Immature natural killer cell (primary cell): Measurements from ENCODE around the gene DEXI. TPM values are rescaled to one million over a fixed set of nuclear protein-coding genes. Genes with fewer than 3 reads are reported as not detected.
A peak's percentile ranks its signal among the peaks of the same experiment; 100 is the strongest.
"Not testable (repeated sequence)": the region's sequence is repeated elsewhere in the genome, so short reads cannot be mapped to it uniquely, and the experiment has no call there.

ENCODE experiments used
- DNase-seq, 3 donors: peaks; one replicate each; pipeline ENCODE4 v3.0.0; 2022; ENCODE audit warnings: mixed read lengths in 1 of 3
- H3K27ac Mint-ChIP-seq, 6 donors: one replicate each; pipeline ENCODE4 v1.8.0; 2020; ENCODE audit warnings: mixed read lengths in 6 of 6, mild to moderate bottlenecking in 5 of 6, inconsistent platforms in 4 of 6, moderate library complexity in 3 of 6
- H3K27me3 Mint-ChIP-seq, 3 donors: one replicate each; pipeline ENCODE4 v1.8.0; 2020 to 2021; ENCODE audit warnings: low read depth in 3 of 3, mild to moderate bottlenecking in 3 of 3, mixed read lengths in 3 of 3, moderate library complexity in 3 of 3, inconsistent platforms in 1 of 3
- H3K36me3 Mint-ChIP-seq, 3 donors: one replicate each; pipeline ENCODE4 v1.8.0; 2020; ENCODE audit warnings: mixed read lengths in 3 of 3, inconsistent platforms in 2 of 3, mild to moderate bottlenecking in 2 of 3
- H3K4me1 Mint-ChIP-seq, 2 donors: one replicate each; pipeline ENCODE4 v1.8.0; 2020; ENCODE audit warnings: inconsistent platforms in 2 of 2, mild to moderate bottlenecking in 2 of 2, mixed read lengths in 2 of 2, moderate library complexity in 1 of 2
- H3K4me3 Mint-ChIP-seq, 5 donors: one replicate each; pipeline ENCODE4 v1.8.0; 2020; ENCODE audit warnings: mild to moderate bottlenecking in 5 of 5, mixed read lengths in 5 of 5, inconsistent platforms in 3 of 5, moderate library complexity in 3 of 5
- H3K9me3 Mint-ChIP-seq, 6 donors: one replicate each; pipeline ENCODE4 v1.8.0; 2020; ENCODE audit warnings: mild to moderate bottlenecking in 6 of 6, mixed read lengths in 6 of 6, inconsistent platforms in 4 of 6, moderate library complexity in 3 of 6
- polyA plus RNA-seq, 3 donors: library from polyadenylated mRNA; unstranded; fragments of 300-500 nt; fragmentation: Illumina TruSeq; gene quantifications; one replicate each; pipeline ENCODE4 v1.2.3, GENCODE V29; 2021

Gene DEXI
- polyA plus RNA-seq, 3 donors from 2014 or later: 35.2 to 49.8 (median 45.9) TPM

DNA sequence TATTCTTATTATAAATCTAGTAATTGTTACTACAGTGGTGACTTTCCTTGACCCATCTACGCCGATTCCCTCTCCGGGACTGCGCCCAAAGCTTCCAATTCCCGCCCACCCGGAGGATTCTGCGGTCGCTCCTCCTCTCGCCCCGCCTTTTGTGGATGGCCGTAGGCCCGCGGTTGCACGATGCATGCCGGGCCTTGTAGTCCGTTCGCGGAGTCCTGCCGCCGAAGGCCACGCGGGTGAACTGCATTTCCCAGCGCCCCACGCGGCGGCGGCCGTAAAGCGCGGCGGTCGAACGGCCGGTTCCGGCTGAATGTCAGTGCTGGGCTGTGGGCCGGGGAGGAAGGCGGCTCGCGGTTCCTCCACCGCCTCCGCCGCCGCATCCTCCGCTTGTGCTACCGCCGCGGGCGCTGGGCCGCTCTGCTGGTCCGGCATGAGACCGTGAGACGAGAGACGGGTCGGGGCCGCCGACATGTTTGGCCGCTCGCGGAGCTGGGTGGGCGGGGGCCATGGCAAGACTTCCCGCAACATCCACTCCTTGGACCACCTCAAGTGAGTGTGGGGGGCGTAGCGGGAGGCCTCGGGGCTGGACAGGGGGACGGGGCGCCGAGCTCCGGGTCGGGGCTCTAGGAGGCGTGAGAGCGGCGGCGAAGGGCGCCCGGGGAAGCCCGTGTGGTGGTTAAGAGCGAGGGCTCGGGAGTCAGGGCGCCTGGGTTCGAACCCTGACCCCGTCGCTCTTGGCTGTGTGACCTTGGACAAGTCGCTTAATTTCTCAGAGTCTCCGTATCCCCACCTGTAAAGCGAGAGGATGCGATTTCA, 2.2 kb upstream of the DEXI start, which contains the start of gene CLEC16A:
TSS of gene CLEC16A (plus strand) at position 316 of the 816 bp plus-strand sequence. CDS start at position 470, 154 bp downstream.
- Mint-ChIP-seq H3K27ac (peak within 1 kb of the TSS; percentile 53 to 93 (median 86)), H3K27me3 (peaks cover 2 to 11% (median 5%) of the 10 kb centered on the region in 3 donors), H3K4me3 (peak within 1 kb of the TSS; percentile 81 to 93 (median 88)), H3K4me1 (peaks cover 66 to 71% of the 10 kb centered on the region in 2 donors), H3K36me3 (no peaks in the 10 kb centered on the region), H3K9me3 (no peaks in the 10 kb centered on the region)
- DNase-seq: peak; percentile 95 to 96 (median 95)

DNA sequence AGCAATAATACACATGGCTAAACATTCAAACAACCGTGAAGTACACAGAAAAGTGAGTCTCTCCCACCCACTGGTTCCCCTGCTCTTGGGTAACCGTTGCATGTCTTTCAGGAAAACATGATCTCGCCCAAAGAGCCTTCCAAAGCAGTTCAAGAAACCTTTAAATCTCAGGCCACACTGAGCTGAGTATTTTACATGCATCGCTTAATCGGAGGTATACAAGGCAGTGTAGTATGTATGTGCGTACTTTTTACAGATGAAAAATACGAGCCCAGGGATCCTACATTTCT, 741 bp upstream of the DEXI start:
- Mint-ChIP-seq H3K4me3 (peak overlapping the region; percentile 81 to 87 (median 83)), H3K27ac (peak overlapping the region in 1 of 6 donors; percentile 74), H3K27me3 (peaks cover 2 to 11% (median 5%) of the 10 kb centered on the region in 3 donors), H3K9me3 (no peaks in the 10 kb centered on the region), H3K36me3 (no peaks in the 10 kb centered on the region), H3K4me1 (peaks cover 76 to 77% of the 10 kb centered on the region in 2 donors)
- DNase-seq: no peak

DNA sequence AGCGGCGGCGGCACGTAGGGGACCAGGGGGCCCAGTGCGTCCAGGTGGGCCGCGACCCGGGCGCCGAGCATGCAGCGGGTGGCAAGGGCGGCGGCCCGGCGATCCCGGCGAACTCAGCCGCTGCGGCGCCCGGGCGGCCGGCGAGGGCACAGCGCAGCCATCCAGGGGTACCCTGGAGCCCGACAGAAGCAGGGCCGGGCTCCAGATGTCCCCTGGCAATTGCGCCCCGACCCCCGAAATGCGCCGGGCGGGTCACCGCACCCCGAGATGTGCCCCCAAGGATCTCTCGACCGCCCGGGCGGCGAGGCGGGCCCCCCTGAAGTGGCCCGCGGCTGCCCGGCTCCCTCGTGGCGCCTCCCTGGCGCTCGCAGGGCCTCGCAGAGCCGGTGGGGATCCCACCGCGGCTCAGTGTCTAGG, 325 bp downstream of the DEXI start:
- H3K27ac Mint-ChIP-seq, DNase-seq, H3K36me3 Mint-ChIP-seq, H3K9me3 Mint-ChIP-seq: not testable (repeated sequence)
- Mint-ChIP-seq H3K4me1 (peaks cover 85 to 87% of the 10 kb centered on the region in 2 donors), H3K4me3 (peak overlapping the region; percentile 89 to 93 (median 89)), H3K27me3 (peaks cover 2 to 11% (median 5%) of the 10 kb centered on the region in 3 donors)

DNA sequence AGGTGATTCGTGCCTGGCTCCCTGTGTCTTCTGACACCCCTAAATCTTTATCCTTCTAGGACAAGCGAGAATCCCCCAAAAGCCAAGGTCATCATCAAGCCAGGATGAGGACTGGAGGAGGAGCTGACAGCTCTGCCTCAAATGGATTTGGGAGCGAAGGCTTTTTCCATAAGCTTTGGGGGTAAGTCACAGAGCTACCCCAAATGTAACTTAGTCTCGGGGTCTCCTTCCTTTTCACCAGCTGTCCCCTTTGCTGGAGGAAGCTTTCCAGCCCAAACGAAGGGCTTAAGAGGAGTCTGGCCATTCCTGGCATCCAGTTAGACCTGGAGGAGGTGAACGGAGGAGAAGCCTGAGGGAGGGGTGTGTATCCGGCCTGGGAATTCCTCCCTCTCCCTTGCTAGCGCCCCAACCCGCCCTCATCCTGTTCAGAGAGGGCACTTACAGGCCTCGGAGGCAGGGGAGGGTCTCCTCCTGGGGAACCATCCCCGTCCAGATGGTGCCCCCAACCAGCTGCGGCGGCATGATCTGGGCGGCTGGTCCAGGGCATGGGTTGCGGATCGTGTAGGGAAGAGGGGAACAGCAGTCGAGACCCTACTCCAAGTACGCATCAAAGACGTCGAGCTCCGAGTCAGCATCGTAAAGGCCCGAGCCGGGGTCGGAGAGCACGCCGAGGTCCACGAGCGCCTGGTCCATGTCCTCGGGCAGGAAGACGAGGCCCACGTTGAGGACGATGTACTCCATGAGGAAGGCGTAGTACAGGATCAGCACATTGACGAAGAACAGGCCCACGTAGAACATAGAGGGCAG, 938 bp downstream of the DEXI start:
- Mint-ChIP-seq H3K4me1 (peaks cover 88 to 92% of the 10 kb centered on the region in 2 donors), H3K36me3 (no peaks in the 10 kb centered on the region), H3K9me3 (no peaks in the 10 kb centered on the region), H3K27me3 (peaks cover 2 to 11% (median 5%) of the 10 kb centered on the region in 3 donors), H3K4me3 (peak overlapping the region; percentile 89 to 93 (median 89)), H3K27ac (peak overlapping the region in 5 of 6 donors; percentile 36 to 84 (median 62))
- DNase-seq: peak in 1 of 3 donors; percentile 16

DNA sequence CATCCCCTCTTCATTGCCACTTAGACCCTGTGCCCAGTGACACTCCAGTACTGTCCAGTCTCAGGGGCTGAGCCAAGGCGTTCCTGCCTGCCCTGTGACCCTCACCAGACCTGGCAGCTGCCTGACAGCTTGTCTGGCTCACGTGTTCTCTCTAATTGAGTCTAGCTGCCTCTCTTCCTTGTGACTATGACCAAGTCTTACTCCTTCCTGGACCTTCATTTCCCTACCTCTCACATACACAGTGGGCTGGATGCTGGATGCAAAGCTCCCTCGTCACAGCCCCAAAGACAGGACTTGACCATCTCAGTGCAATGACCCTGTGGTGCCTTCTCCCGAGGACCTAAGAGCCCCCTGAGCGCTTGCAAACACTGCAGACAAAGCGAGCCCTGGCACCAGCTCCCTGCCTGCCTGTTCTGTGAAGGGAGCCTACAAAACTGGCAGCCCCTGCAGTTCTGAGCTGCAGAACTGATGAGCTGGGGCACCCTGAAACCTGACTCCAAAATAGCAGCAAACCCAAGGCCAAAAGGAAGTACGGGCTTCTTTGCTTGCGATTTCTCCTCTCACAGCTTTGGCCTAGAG, 1.7 kb downstream of the DEXI start:
- H3K27ac Mint-ChIP-seq: peak overlapping the region in 4 of 6 donors; percentile 0 to 83 (median 43)
- H3K27me3 Mint-ChIP-seq: peaks cover 0 to 11% (median 5%) of the 10 kb centered on the region in 3 donors
- peaks cover 0 to 2% (median under 1%) of the 10 kb centered on the region in 3 donors for H3K36me3 Mint-ChIP-seq
- no peak for DNase-seq
- H3K9me3 Mint-ChIP-seq: no peaks in the 10 kb centered on the region
- peak overlapping the region; percentile 89 to 93 (median 89) for H3K4me3 Mint-ChIP-seq
- H3K4me1 Mint-ChIP-seq: peaks cover 89 to 92% of the 10 kb centered on the region in 2 donors

DNA sequence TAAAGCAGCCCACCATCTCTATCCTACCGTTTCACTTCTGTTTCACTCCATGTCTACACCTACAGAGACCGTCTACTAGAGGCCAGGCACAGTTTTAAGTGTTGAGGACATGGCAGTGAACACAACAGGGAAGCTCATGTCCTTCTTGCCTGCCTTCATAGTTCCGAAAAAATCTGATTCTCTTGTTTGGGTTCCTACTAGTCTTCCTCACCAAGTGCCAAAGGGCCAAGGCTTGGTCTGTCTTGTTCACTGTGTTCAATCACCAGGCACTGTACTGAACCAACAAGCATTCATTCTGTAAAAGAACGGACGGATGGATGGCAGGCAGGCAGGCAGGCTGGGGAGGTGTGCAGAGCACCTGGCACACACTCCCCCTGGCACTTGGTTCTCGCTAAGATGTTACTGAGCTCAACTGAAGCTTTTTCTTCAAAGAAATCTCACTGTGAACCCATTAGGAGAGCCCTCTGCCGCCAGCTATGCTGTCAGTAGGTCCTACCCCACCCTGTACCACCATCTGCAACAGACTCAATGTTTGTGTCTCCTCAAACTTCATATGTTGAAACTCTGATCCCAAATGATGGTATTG, 2.5 kb downstream of the DEXI start:
- peak overlapping the region; percentile 89 to 93 (median 89) for H3K4me3 Mint-ChIP-seq
- H3K27me3 Mint-ChIP-seq: peaks cover 0 to 8% (median 5%) of the 10 kb centered on the region in 3 donors
- peak overlapping the region in 4 of 6 donors; percentile 6 to 37 (median 21) for H3K27ac Mint-ChIP-seq
- DNase-seq: no peak
- H3K4me1 Mint-ChIP-seq: peaks cover 85 to 91% of the 10 kb centered on the region in 2 donors
- peaks cover 0 to 4% (median 2%) of the 10 kb centered on the region in 3 donors for H3K36me3 Mint-ChIP-seq
- H3K9me3 Mint-ChIP-seq: no peaks in the 10 kb centered on the region

DNA sequence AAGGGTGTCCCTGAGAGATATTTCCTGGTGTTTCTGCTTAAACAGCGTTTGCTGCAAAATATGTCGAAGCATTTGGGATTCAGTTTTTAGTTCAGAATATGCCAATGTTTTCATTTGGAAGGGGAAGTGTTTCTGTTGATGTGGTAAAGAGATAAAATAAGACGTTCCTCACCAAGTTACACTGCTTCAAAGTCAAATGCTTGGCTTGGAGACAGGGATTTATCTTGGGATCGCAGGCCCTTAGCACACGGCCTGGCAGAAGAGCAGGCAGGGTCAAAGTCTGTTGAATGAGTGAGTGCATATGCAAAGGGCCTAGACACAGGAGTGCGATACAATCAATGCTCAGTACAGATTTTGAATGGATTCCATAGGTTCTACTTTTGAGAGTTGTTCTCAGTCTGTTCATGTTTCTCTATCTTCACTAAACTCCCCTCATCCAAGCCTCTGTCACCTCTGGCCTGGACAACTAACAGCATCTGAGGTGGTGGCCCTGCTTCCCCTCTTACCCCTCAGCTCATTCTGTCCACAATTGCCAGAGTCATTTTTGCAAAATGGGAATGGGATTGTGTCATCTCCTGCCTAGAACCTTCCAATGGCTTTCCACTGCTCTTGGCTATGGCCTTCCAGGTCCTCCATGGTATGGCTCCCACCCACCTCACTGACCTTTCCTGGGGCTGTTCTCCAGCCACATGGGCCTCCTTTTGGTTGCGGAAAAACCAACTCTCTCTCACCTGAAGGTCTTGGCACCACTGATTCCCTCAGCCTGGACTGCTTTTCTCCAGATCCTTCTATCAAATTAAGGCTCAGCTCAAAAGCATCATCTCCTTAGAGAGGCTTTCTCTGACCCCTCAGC, 3.2 kb downstream of the DEXI start:
- no peaks in the 10 kb centered on the region for H3K9me3 Mint-ChIP-seq
- H3K36me3 Mint-ChIP-seq: peaks cover 0 to 4% (median 2%) of the 10 kb centered on the region in 3 donors
- peak overlapping the region in 3 of 6 donors; percentile 6 to 53 (median 30) for H3K27ac Mint-ChIP-seq
- no peak for DNase-seq
- H3K4me1 Mint-ChIP-seq: peaks cover 79 to 92% of the 10 kb centered on the region in 2 donors
- peaks cover 0 to 8% (median 2%) of the 10 kb centered on the region in 3 donors for H3K27me3 Mint-ChIP-seq
- peak overlapping the region; percentile 22 to 93 (median 51) for H3K4me3 Mint-ChIP-seq

DNA sequence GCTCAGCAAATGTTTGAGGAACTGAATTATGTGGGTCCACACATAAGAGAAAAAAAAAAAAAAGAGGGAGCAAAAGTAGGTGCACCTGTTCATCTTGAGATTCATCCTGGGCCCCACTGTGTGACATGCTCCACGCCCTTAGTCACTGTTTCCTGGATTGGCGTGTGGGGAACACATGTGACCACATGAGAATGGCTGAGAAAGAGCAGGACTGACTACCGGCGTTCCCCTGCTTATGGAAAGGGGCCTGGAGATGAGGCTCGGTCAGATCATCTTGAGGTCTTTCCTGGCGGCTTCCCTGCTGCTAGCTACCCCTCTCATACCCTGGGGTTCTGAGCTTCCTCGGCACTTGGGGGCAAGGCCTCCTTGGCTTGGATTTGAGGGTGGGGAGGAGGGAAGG, 3.9 kb downstream of the DEXI start:
- DNase-seq: no peak
- Mint-ChIP-seq H3K27ac (peak overlapping the region in 3 of 6 donors; percentile 9 to 38 (median 32)), H3K9me3 (no peaks in the 10 kb centered on the region), H3K27me3 (peaks cover 0 to 6% (median 0%) of the 10 kb centered on the region in 3 donors), H3K4me3 (peak overlapping the region in 4 of 5 donors; percentile 56 to 76 (median 66)), H3K4me1 (peaks cover 74 to 92% of the 10 kb centered on the region in 2 donors), H3K36me3 (peaks cover 0 to 4% (median 2%) of the 10 kb centered on the region in 3 donors)

DNA sequence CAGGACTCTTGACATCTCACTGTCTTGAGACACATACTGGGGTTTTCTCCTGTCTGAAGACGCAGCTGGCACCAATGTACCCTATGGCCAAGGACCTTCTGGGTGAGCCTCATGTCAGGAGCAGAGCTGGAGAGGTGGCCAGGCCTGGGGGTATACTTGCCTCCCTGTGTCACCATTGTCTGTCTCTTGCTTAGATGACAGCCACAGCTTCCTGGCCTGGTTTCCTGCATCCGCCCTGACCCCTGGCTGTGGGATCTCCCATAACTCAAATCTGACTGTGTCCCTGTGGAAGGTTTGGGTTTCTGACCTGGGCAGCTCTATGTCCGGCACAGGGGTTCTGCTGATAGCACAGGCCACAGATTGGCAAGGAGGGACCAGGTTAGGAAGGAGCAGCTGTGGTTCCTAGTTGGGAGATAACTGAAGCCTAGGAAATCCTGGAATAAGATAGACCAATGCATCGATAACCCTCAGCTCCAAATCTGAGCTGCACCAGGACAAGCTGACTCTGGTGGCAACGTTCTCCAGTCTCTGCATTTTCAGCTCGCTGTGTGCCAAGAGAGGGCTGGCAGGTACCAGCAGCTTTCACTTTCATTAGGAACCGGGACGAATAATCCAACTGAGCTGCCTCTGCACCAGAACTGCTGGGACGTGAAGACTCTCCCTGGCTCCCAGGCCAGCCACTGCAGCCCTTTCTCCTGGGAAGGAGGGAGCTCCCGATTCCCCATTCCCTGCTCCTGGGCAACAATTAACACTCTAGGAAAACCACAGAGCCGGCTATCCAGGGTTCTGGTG, 5.0 kb downstream of the DEXI start:
- peaks cover 0 to 4% (median 2%) of the 10 kb centered on the region in 3 donors for H3K36me3 Mint-ChIP-seq
- peak overlapping the region in 3 of 6 donors; percentile 42 to 75 (median 55) for H3K27ac Mint-ChIP-seq
- no peaks in the 10 kb centered on the region for H3K9me3 Mint-ChIP-seq
- peaks cover 0 to 6% (median 0%) of the 10 kb centered on the region in 3 donors for H3K27me3 Mint-ChIP-seq
- H3K4me1 Mint-ChIP-seq: peaks cover 64 to 88% of the 10 kb centered on the region in 2 donors
- peak overlapping the region; percentile 47 to 76 (median 64) for H3K4me3 Mint-ChIP-seq
- DNase-seq: peak in 1 of 3 donors; percentile 17

DNA sequence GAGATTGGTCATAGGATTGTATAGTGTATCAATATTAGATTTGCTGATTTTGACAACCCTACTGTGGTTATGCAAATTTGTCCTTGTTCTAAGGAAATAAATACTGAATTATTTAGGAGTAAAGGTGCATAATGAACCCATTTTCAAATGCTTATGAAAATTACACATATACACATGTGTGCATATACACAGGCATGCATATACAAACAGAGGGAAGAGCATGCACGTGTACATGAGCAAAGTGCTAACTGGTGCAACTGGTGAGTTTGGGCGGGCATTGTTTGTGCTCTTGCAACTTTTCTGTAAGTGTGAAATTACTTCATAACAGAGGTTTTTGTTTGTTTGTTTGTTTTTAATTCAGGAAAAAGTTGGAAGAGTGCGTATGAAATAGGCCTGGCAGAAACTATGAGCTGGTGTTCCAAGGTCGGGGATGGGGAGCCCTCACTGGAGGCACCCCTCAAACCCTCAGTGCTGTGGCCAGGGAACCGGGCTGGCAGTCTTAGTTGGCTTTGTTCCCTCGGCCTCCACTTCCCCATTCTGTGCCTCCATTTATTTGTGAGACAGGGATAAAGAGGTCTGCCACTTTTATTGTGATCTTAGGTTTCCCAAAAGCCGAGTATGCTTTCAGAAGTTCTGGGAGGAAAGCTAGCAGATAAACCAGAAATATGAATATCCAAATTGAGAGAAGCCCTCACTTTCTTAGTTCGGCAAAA, 5.8 kb downstream of the DEXI start:
- peaks cover 0 to 4% (median 2%) of the 10 kb centered on the region in 3 donors for H3K36me3 Mint-ChIP-seq

DNA sequence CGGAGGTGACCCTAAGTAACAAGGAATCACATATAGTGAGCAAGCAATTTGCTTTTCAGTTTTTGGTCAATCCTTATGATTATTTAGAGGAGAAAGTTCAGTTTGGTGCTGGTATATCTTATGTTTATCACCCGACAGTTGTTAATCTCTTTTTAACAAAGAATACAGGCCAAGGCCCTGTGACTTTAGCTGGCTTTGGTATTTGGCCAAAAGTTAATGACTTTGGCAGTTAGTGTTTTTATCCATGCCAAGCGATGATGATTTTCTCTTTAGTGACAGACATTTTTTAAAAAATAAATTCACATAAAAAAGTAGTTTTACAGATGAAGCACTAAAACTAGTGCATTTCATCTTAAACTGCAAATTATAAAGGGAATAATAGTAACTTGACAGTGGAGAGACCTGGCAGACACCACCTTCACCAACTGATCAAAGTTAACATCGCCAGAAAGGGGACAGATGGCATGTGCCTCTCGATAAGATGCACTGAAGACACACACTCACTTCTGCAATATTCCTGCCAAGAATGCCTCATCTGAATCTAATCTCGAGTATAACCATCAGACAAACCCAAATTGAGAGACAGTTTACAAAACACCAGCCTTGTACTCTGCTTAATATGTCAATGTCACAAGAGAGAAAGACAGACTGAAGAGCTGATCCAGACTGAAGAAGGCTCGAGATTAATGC, 6.9 kb downstream of the DEXI start:
- Mint-ChIP-seq H3K4me1 (peaks cover 52 to 80% of the 10 kb centered on the region in 2 donors), H3K27ac (peak overlapping the region in 1 of 6 donors; percentile 42), H3K27me3 (peaks cover 0 to 4% (median 0%) of the 10 kb centered on the region in 3 donors), H3K4me3 (peak overlapping the region in 2 of 5 donors; percentile 29 to 31), H3K36me3 (peaks cover 0 to 4% (median 2%) of the 10 kb centered on the region in 3 donors), H3K9me3 (no peaks in the 10 kb centered on the region)
- DNase-seq: no peak

More for the DNA sequence above, 5.8 kb downstream of the DEXI start:
- peaks cover 61 to 85% of the 10 kb centered on the region in 2 donors for H3K4me1 Mint-ChIP-seq
- peak overlapping the region in 2 of 6 donors; percentile 38 to 42 for H3K27ac Mint-ChIP-seq
- H3K9me3 Mint-ChIP-seq: no peaks in the 10 kb centered on the region
- peak overlapping the region in 3 of 5 donors; percentile 46 to 76 (median 59) for H3K4me3 Mint-ChIP-seq
- no peak for DNase-seq
- H3K27me3 Mint-ChIP-seq: peaks cover 0 to 4% (median 0%) of the 10 kb centered on the region in 3 donors
